Measurements from ENCODE around the gene RANBP17.

Gene RANBP17

DNA sequence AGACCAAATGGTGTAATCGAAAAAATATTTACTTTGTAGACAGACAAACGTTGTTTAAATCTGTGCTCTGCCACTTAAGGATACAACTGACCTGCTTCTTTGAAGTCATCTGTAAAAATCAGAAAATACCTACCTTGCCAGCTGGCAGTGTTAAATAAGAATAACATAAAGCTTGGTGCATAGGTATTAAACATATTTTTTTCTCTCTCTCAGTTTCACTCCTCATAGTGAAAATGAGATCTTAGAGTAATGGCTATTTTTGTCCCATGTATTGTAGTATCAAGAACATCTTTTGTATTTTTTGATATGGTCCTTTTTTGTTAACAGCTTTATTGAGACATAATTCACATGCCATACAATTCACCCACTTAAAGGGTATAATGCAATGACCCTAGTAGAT lies 17.9 kb upstream of the RANBP17 start:
- no peak overlapping the region for H3K4me3 ChIP-seq (ENCODE audit: low read length)
- no peak for TF ChIP-seq EZH2phosphoT487 (IDR thresholded peaks at IDR 0.05; ENCODE audit: borderline replicate concordance, low read length)
- TF ChIP-seq, protein P1, sequence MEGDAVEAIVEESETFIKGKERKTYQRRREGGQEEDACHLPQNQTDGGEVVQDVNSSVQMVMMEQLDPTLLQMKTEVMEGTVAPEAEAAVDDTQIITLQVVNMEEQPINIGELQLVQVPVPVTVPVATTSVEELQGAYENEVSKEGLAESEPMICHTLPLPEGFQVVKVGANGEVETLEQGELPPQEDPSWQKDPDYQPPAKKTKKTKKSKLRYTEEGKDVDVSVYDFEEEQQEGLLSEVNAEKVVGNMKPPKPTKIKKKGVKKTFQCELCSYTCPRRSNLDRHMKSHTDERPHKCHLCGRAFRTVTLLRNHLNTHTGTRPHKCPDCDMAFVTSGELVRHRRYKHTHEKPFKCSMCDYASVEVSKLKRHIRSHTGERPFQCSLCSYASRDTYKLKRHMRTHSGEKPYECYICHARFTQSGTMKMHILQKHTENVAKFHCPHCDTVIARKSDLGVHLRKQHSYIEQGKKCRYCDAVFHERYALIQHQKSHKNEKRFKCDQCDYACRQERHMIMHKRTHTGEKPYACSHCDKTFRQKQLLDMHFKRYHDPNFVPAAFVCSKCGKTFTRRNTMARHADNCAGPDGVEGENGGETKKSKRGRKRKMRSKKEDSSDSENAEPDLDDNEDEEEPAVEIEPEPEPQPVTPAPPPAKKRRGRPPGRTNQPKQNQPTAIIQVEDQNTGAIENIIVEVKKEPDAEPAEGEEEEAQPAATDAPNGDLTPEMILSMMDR (IDR thresholded peaks at IDR 0.05; ENCODE audit: low read depth, low read length, poor library complexity, severe bottlenecking) = no peak
- no peak overlapping the region for H3K4me2 ChIP-seq (ENCODE audit: low read length)

DNA sequence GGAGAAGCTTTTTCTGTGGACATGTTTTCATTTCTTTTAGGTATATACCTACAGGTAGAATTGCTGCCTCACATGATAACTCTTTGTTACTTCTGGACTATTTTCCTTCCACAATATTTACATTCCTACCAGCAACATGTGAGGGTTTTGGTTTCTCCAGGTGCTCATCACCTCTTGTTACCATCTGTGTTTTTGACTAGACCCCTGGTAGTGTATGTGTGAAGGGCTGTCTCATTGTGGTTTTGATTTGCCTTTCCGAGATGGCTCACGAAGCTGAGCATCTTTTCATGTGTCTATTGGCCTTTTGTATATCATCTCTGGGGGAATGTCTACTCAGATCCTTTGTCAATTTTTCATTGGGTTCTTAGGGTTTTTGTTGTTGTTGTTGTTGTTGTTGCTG lies 17.2 kb upstream of the RANBP17 start:
- Histone ChIP-seq H3K79me2 (ENCODE audit: control insufficient read depth, low read length) (no peaks in the 10 kb centered on the region), H3F3A (ENCODE audit: control insufficient read depth, insufficient read depth) (no peaks in the 10 kb centered on the region), H3K27me3 (ENCODE audit: control insufficient read depth, low read length) (no peaks in the 10 kb centered on the region), H3K4me2 (ENCODE audit: low read length) (no peak overlapping the region), H4K20me1 (ENCODE audit: control insufficient read depth, insufficient read depth, low read depth, low read length) (no peaks in the 10 kb centered on the region), H3K4me3 (ENCODE audit: low read length) (no peak overlapping the region), H3K9me3 (ENCODE audit: control insufficient read depth, insufficient read depth, low read length) (no peaks in the 10 kb centered on the region), H3K36me3 (ENCODE audit: control insufficient read depth, low read length) (no peaks in the 10 kb centered on the region), H3K27ac (ENCODE audit: low read depth, low read length) (no peak overlapping the region), H3K9me2 (replicated peaks; ENCODE audit: control insufficient read depth, low read length) (no peaks in the 10 kb centered on the region), H3K4me1 (ENCODE audit: control insufficient read depth, low read length) (no peaks in the 10 kb centered on the region)
- TF ChIP-seq EZH2phosphoT487 (IDR thresholded peaks at IDR 0.05; ENCODE audit: borderline replicate concordance, low read length) = no peak
- TF ChIP-seq, protein P1 (IDR thresholded peaks at IDR 0.05; ENCODE audit: low read depth, low read length, poor library complexity, severe bottlenecking) = no peak

More for the DNA sequence above, 17.9 kb upstream of the RANBP17 start:
- no peaks in the 10 kb centered on the region for H3K9me2 ChIP-seq (replicated peaks; ENCODE audit: control insufficient read depth, low read length)
- no peaks in the 10 kb centered on the region for H3K27me3 ChIP-seq (ENCODE audit: control insufficient read depth, low read length)
- H3K4me1 ChIP-seq (ENCODE audit: control insufficient read depth, low read length) = no peaks in the 10 kb centered on the region
- H3K79me2 ChIP-seq (ENCODE audit: control insufficient read depth, low read length) = no peaks in the 10 kb centered on the region
- no peaks in the 10 kb centered on the region for H3F3A ChIP-seq (ENCODE audit: control insufficient read depth, insufficient read depth)
- no peaks in the 10 kb centered on the region for H3K9me3 ChIP-seq (ENCODE audit: control insufficient read depth, insufficient read depth, low read length)
- H3K27ac ChIP-seq (ENCODE audit: low read depth, low read length) = no peak overlapping the region
- no peaks in the 10 kb centered on the region for H3K36me3 ChIP-seq (ENCODE audit: control insufficient read depth, low read length)
- H4K20me1 ChIP-seq (ENCODE audit: control insufficient read depth, insufficient read depth, low read depth, low read length) = no peaks in the 10 kb centered on the region

DNA sequence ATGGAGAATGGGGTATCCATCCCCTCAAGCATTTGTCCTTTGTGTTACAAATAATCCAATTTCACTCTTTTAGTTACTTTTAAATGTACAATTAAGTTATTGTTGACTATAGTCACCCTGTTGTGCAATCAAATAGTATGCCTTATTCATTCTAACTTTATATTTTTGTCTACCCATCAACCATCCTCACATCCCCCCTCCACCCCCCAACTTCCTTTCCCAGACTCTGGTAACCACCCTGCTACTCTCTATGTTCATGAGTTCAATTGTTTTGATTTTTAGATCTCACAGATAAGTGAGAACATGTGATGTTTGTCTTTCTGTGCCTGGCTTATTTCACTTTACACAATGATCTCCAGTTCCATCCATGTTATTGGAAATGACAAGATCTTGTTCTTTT lies 15.4 kb upstream of the RANBP17 start:
- Histone ChIP-seq H3K9me3 (ENCODE audit: control insufficient read depth, insufficient read depth, low read length) (no peaks in the 10 kb centered on the region), H4K20me1 (ENCODE audit: control insufficient read depth, insufficient read depth, low read depth, low read length) (no peaks in the 10 kb centered on the region), H3K27ac (ENCODE audit: low read depth, low read length) (no peak overlapping the region), H3K4me3 (ENCODE audit: low read length) (no peak overlapping the region), H3K4me1 (ENCODE audit: control insufficient read depth, low read length) (no peaks in the 10 kb centered on the region), H3K36me3 (ENCODE audit: control insufficient read depth, low read length) (no peaks in the 10 kb centered on the region), H3K27me3 (ENCODE audit: control insufficient read depth, low read length) (no peaks in the 10 kb centered on the region), H3K9me2 (replicated peaks; ENCODE audit: control insufficient read depth, low read length) (no peaks in the 10 kb centered on the region), H3F3A (ENCODE audit: control insufficient read depth, insufficient read depth) (no peaks in the 10 kb centered on the region), H3K79me2 (ENCODE audit: control insufficient read depth, low read length) (no peaks in the 10 kb centered on the region), H3K4me2 (ENCODE audit: low read length) (no peak overlapping the region)
- TF ChIP-seq, protein P1 (IDR thresholded peaks at IDR 0.05; ENCODE audit: low read depth, low read length, poor library complexity, severe bottlenecking) = no peak
- TF ChIP-seq EZH2phosphoT487 (IDR thresholded peaks at IDR 0.05; ENCODE audit: borderline replicate concordance, low read length) = no peak

DNA sequence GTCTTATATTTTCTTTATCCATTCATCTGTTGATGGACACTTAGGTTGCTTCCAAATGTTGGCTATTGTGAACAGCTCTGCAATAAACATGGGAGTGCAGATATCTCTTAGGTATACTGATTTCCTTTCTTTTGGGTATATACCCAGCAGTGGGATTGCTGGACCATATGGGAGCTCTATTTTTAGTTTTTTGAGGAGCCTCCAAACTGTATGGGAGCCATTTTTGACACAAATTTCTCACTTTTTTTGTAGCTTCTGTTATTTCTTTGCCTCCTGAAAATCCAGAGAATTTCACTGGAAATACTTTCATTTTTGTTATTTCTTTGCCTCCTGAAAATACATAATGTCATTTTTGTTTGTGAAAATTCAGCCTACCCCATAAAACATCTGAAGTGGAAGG lies 15.0 kb upstream of the RANBP17 start:
- Histone ChIP-seq H3K36me3 (ENCODE audit: control insufficient read depth, low read length) (no peaks in the 10 kb centered on the region), H4K20me1 (ENCODE audit: control insufficient read depth, insufficient read depth, low read depth, low read length) (no peaks in the 10 kb centered on the region)

More for the DNA sequence above, 15.0 kb upstream of the RANBP17 start:
- TF ChIP-seq EZH2phosphoT487 (IDR thresholded peaks at IDR 0.05; ENCODE audit: borderline replicate concordance, low read length) = no peak
- TF ChIP-seq, protein P1 (IDR thresholded peaks at IDR 0.05; ENCODE audit: low read depth, low read length, poor library complexity, severe bottlenecking) = no peak
- Histone ChIP-seq H3K79me2 (ENCODE audit: control insufficient read depth, low read length) (no peaks in the 10 kb centered on the region), H3K9me2 (replicated peaks; ENCODE audit: control insufficient read depth, low read length) (no peaks in the 10 kb centered on the region), H3K4me1 (ENCODE audit: control insufficient read depth, low read length) (no peaks in the 10 kb centered on the region), H3K27ac (ENCODE audit: low read depth, low read length) (no peak overlapping the region), H3K4me3 (ENCODE audit: low read length) (no peak overlapping the region), H3F3A (ENCODE audit: control insufficient read depth, insufficient read depth) (no peaks in the 10 kb centered on the region), H3K27me3 (ENCODE audit: control insufficient read depth, low read length) (no peaks in the 10 kb centered on the region), H3K9me3 (ENCODE audit: control insufficient read depth, insufficient read depth, low read length) (no peaks in the 10 kb centered on the region), H3K4me2 (ENCODE audit: low read length) (no peak overlapping the region)

Measured in DOHH2 (cell line).